Activated CD4-positive, alpha-beta T cell treated with anti-CD3 and anti-CD28 coated beads, Interleukin-2, amount 10 ng/mL, durations not matched to agents 7 days and 5 days (primary cell): ENCODE data around the gene ARFGAP3. TPM values are rescaled to one million over a fixed set of nuclear protein-coding genes. Genes with fewer than 3 reads are reported as not detected.

Source experiments
- CTCF ChIA-PET: fragments of 350-600 bp; sonication (Branson Sonifier 250); formaldehyde crosslinking; loops from one replicate; lab custom pipeline; 2021; ENCODE audit warnings: antibody characterized with exemption; lab: Charles Lee
- POLR2A ChIA-PET: fragments of 350-600 bp; sonication (Branson Sonifier 250); formaldehyde crosslinking; loops from one replicate; lab custom pipeline; 2021; ENCODE audit warnings: antibody characterized with exemption; lab: Charles Lee
- DNase-seq: peaks from one replicate; pipeline ENCODE4 v3.0.0-alpha.2; 2020
- H3K27ac Mint-ChIP-seq: one replicate; pipeline ENCODE4 v1.8.0; 2021; ENCODE audit warnings: mild to moderate bottlenecking, moderate library complexity, mixed read lengths
- H3K27me3 Mint-ChIP-seq: one replicate; pipeline ENCODE4 v1.8.0; 2021; ENCODE audit warnings: mixed read lengths
- H3K36me3 Mint-ChIP-seq: one replicate; pipeline ENCODE4 v1.8.0; 2021; ENCODE audit warnings: low read depth, mixed read lengths
- H3K4me1 Mint-ChIP-seq: one replicate; pipeline ENCODE4 v1.8.0; 2021; ENCODE audit warnings: mixed read lengths
- H3K4me3 Mint-ChIP-seq: one replicate; pipeline ENCODE4 v1.8.0; 2021; ENCODE audit warnings: mild to moderate bottlenecking, moderate library complexity, mixed read lengths
- H3K9me3 Mint-ChIP-seq: one replicate; pipeline ENCODE4 v1.8.0; 2021; ENCODE audit warnings: mixed read lengths
- total RNA-seq, 2 experiments: library from RNA; stranded (reverse); gene quantifications; one replicate each; pipeline ENCODE4 v1.2.3, GENCODE V29; 2021

ARFGAP3 gene
- 10 to 100 TPM; 23.9 to 25.5 TPM for total RNA-seq

DNA sequence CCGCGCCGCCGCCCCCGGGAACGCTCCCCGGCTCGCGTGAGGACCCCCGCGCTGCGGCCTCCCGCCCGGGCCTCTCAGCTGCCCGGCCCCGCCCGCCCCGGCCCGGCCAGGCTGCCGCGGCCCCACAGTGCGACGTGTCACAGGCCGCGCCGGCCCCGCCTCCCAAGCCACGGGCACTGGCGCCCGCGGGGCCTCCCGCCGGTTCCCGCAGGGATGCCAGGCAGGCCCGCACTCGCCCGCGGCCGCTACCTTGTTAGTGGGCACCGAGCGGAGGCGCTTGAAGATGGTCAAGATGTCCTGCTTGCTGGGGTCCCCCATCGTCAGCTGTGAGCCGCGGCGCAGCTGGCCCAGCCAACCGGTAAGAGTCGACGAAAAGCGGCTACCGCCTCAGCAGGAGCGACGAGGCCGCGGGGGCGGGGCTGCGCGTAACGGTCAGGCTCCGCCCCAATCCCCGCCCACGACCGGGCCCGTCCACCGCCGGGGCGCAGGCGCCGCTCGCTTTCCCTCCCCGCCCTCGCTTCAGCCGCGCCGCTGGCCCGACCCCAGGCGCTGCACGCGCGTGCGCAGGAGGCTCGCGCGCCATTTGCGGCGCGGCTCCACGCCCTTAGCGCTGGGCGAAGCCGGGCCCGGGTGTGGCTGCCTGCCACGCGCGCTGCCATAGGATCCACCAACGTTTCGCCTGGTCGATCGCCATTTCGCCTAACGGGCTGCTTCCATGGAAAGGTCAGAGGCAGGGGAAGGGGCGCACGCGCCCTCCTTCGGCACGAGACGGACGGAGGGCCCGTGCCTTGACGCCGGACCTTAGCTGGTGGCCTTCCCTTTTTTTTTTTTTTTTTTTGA lies at the start of gene ARFGAP3:
Gene ARFGAP3 (minus strand): TSS at position 409 of the 840 bp plus-strand sequence. CDS start 91 bp downstream, at position 318.
- peak; percentile 91 for DNase-seq
- Mint-ChIP-seq H3K27me3 (peaks cover 2% of the 10 kb centered on the region), H3K36me3 (peaks cover 2% of the 10 kb centered on the region), H3K4me3 (peak within 1 kb of the TSS; percentile 81), H3K4me1 (peaks cover 10% of the 10 kb centered on the region), H3K27ac (peak within 1 kb of the TSS; percentile 91), H3K9me3 (peaks cover 3% of the 10 kb centered on the region)
- POLR2A ChIA-PET: interaction anchor here (0.6 kb wide), 1 partner anchor 24 kb away, joined by 4 read pairs; no protein-coding TSS in a partner anchor
- CTCF ChIA-PET: interaction anchor here (0.6 to 2.4 kb wide), 5 partner anchors 10 to 289 kb away, joined by 3 to 7 read pairs (median 4); no protein-coding TSS in a partner anchor

DNA sequence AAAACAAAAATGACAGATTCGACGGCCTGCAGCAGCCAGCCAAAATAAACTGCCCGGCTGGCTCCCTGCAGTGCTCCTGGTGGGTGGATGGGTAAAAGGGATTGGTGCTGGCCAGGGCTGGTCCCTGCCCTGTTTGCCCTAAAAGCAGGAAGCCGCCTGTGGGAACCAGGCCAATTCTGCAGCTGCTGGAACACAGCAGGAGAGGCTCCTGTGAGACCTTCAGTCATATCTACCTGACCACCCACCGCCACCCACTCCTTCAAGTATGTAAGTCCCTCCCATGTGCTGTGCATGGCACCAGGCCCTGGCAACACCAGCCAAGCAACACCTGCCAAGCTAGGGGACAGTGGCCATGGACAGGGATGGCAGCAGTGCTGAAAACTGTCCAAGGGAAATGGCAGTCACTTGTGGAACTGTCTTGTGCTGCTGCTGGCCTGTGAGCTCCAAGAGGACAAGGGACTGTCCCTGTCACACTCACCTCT lies 48.7 kb upstream of the ARFGAP3 start:
- POLR2A ChIA-PET: no interaction called here
- no peak overlapping the region for H3K4me3 Mint-ChIP-seq
- no peak for DNase-seq
- H3K36me3 Mint-ChIP-seq: no peaks in the 10 kb centered on the region
- H3K27me3 Mint-ChIP-seq: no peaks in the 10 kb centered on the region
- H3K9me3 Mint-ChIP-seq: no peaks in the 10 kb centered on the region
- H3K27ac Mint-ChIP-seq: no peak overlapping the region
- H3K4me1 Mint-ChIP-seq: no peaks in the 10 kb centered on the region
- CTCF ChIA-PET: interaction anchor here (0.7 to 1.8 kb wide), 3 partner anchors 13 to 224 kb away, joined by 3 to 5 read pairs (median 4); no protein-coding TSS in a partner anchor

DNA sequence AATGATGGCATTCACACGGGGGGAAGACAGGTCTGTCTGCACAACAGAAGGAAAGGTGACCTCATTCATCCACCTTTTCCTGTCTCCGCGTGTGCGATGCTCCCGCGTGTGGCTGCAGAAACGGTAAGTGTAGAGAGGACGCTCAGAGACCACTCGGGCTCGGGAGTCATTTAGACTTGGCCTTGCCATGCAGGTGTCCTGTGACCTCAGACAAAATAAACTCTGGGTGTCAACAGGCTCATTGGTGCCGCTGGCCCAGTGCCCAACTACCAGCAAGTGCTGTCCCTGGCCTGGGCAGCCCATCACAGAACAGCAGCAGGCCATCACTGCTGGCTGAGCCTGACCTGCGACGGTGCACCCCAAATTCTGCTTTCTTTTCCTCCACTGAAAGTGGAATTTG lies 48.1 kb upstream of the ARFGAP3 start:
- Mint-ChIP-seq H3K27ac (no peak overlapping the region), H3K4me3 (no peak overlapping the region), H3K4me1 (no peaks in the 10 kb centered on the region), H3K27me3 (no peaks in the 10 kb centered on the region), H3K9me3 (no peaks in the 10 kb centered on the region), H3K36me3 (no peaks in the 10 kb centered on the region)
- ChIA-PET CTCF (interaction anchor here (1.1 to 2.3 kb wide), 3 partner anchors 10 to 13 kb away, joined by 4 to 5 read pairs (median 4); no protein-coding TSS in a partner anchor), POLR2A (no interaction called here)
- DNase-seq: no peak

DNA sequence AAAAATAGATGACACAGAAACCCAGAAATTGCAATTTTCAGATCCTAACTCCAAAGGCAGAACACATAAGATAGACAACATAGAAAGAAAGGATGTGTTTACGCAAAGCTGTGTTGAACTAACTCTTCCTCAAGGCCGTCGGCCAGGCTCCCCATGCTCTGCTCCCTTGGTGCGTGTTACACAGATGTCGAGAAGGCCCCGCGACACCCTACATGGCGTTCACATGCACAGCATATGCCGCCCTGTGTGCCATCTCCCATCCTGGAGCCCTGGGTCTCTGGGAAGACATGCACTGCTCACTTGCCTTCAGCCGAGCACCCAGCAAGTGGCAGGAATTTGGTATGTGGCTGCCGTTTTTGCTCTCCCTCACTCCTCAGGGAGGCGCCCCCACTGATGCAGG lies 47.0 kb upstream of the ARFGAP3 start:
- CTCF ChIA-PET: interaction anchor here (1.0 to 2.3 kb wide), 3 partner anchors 9 to 31 kb away, joined by 3 to 5 read pairs (median 4); no protein-coding TSS in a partner anchor
- POLR2A ChIA-PET: no interaction called here

GRCh38 chr22:42902875-42903510 lies 45.9 kb upstream of the ARFGAP3 start:
- Mint-ChIP-seq H3K4me3 (no peak overlapping the region), H3K4me1 (no peaks in the 10 kb centered on the region), H3K9me3 (no peaks in the 10 kb centered on the region), H3K27me3 (no peaks in the 10 kb centered on the region), H3K36me3 (no peaks in the 10 kb centered on the region), H3K27ac (no peak overlapping the region)
- no peak for DNase-seq
- ChIA-PET CTCF (interaction anchor here (2.3 kb wide), 1 partner anchor 8 kb away, joined by 4 read pairs; no protein-coding TSS in a partner anchor), POLR2A (no interaction called here)

More for the DNA sequence above, 47.0 kb upstream of the ARFGAP3 start:
- Mint-ChIP-seq H3K4me3 (no peak overlapping the region), H3K36me3 (no peaks in the 10 kb centered on the region), H3K27ac (no peak overlapping the region), H3K27me3 (no peaks in the 10 kb centered on the region), H3K9me3 (no peaks in the 10 kb centered on the region), H3K4me1 (no peaks in the 10 kb centered on the region)
- no peak for DNase-seq

GRCh38 chr22:42901790-42902508 lies 44.9 kb upstream of the ARFGAP3 start:
- no peak overlapping the region for H3K27ac Mint-ChIP-seq
- no peak overlapping the region for H3K4me3 Mint-ChIP-seq
- H3K36me3 Mint-ChIP-seq: no peaks in the 10 kb centered on the region
- POLR2A ChIA-PET: interaction anchor here (0.5 kb wide), 1 partner anchor 1231 kb away, joined by 4 read pairs; no protein-coding TSS in a partner anchor
- no peak for DNase-seq
- H3K9me3 Mint-ChIP-seq: no peaks in the 10 kb centered on the region
- H3K27me3 Mint-ChIP-seq: no peaks in the 10 kb centered on the region
- CTCF ChIA-PET: no interaction called here
- peaks cover 6% of the 10 kb centered on the region for H3K4me1 Mint-ChIP-seq

GRCh38 chr22:42897960-42898359 lies 40.9 kb upstream of the ARFGAP3 start:
- Mint-ChIP-seq H3K27ac (no peak overlapping the region), H3K27me3 (no peaks in the 10 kb centered on the region), H3K36me3 (no peaks in the 10 kb centered on the region), H3K9me3 (no peaks in the 10 kb centered on the region), H3K4me3 (no peak overlapping the region), H3K4me1 (peaks cover 41% of the 10 kb centered on the region)
- DNase-seq: no peak
- ChIA-PET CTCF (interaction anchor here (1.2 kb wide), 1 partner anchor 20 kb away, joined by 3 read pairs; no protein-coding TSS in a partner anchor), POLR2A (no interaction called here)

GRCh38 chr22:42895541-42895981 lies 38.5 kb upstream of the ARFGAP3 start:
- peaks cover 2% of the 10 kb centered on the region for H3K36me3 Mint-ChIP-seq
- no peak overlapping the region for H3K4me3 Mint-ChIP-seq
- DNase-seq: no peak
- ChIA-PET CTCF (interaction anchor here (1.2 kb wide), 2 partner anchors 9 to 49 kb away, joined by 3 to 4 read pairs; no protein-coding TSS in a partner anchor), POLR2A (no interaction called here)
- H3K9me3 Mint-ChIP-seq: no peaks in the 10 kb centered on the region
- peaks cover 58% of the 10 kb centered on the region for H3K4me1 Mint-ChIP-seq
- no peaks in the 10 kb centered on the region for H3K27me3 Mint-ChIP-seq
- peak overlapping the region; percentile 84 for H3K27ac Mint-ChIP-seq

DNA sequence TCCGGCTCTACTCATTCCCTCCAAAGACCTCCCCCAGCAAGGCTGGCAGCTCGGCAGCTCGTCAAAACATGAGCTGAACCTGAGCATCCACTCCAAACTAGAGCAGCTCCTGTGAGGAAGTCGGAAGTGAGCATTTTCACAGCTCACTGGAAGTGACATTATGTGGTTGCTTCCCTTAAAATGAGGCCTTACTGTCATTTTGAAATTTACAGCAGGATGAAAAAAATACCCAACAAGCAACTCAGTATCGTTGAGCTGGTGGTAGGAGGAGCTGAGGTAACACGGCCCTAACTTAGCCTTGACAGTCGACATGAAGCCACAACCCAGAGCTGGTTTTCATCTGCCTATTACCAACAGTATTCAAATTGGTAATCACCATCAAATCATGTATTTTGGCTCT lies 38.0 kb upstream of the ARFGAP3 start:
- ChIA-PET POLR2A (no interaction called here), CTCF (interaction anchor here (1.2 kb wide), 1 partner anchor 9 kb away, joined by 4 read pairs; no protein-coding TSS in a partner anchor)
- peak overlapping the region; percentile 10 for H3K4me3 Mint-ChIP-seq
- peak overlapping the region; percentile 84 for H3K27ac Mint-ChIP-seq
- H3K27me3 Mint-ChIP-seq: no peaks in the 10 kb centered on the region
- peaks cover 61% of the 10 kb centered on the region for H3K4me1 Mint-ChIP-seq
- peaks cover 2% of the 10 kb centered on the region for H3K36me3 Mint-ChIP-seq
- peak; percentile 40 for DNase-seq
- no peaks in the 10 kb centered on the region for H3K9me3 Mint-ChIP-seq

DNA sequence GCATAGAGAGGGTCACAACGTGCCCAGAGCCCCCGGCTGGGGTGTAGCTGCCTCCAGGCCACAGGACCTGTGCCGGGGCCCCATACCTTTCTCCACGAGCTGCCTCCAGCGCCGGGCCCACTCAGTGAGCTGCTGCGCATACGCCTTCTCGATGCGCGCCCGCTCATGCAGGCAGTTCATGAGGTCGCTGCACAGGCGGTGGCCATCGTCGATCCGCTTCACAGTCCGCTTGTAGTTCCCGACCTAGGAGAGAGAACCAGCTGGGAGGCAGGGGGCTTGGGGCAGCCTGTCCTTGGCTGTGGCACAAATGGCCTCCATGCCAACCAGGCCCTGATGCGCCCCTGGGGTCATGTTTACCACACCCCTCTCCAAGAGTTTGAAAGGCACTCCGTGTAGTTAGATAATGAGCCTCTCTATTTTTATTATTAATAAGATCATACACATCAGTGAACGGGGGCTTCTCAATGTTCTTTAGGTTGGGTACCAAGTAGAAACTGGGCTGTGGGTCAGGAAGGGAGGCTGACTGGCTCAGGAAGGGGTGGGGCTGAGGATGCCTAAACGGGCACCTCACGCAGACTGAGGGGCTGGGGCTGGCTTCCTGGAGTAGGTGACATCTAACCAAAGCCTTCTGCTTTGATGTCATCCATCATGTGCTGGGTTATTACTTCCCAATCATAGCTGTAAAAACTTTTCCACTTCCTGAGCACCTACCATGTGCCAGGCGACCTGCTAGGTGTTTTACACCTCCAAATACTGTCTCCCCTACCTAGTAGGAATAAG lies 36.5 kb upstream of the ARFGAP3 start:
- H3K4me1 Mint-ChIP-seq: peaks cover 76% of the 10 kb centered on the region

DNA sequence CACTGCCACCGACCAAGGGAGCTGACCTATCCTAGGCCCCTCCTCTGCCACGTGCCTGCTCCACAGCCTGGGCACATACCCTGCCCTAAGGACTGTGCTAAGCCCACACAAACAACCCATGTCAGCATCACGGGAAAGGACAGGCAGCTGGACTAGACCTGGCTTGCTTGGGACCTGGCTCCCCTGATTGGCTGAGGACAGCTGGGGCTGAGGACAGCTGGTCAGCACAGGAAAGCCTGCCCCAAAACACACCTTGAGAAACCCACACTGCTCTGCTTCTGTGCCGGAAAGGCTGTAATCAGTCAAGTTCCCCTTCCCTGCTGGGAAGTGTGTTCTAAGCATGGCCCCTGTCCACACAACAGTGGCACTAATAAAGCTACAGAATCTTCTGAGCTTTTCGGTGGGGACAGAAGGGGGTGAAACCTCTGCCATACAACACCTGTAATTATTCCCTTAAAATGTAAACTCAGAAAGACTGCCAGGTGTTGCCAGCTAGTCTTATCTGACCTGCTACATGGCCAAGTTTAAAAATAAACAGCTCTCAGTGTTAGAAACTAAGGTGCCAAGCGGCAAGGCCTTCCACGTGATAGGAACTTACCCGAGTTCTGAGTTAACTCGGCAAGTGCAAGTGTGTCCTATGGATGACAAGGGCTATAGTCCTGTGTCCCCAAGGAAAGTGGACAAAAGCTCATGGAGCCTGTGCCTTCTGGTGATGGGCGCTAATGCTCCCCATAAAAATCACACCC lies 35.7 kb upstream of the ARFGAP3 start:
- Mint-ChIP-seq H3K9me3 (no peaks in the 10 kb centered on the region), H3K36me3 (peaks cover 11% of the 10 kb centered on the region), H3K4me1 (peaks cover 84% of the 10 kb centered on the region), H3K27me3 (no peaks in the 10 kb centered on the region), H3K4me3 (no peak overlapping the region), H3K27ac (peak overlapping the region; percentile 34)
- no peak for DNase-seq
- POLR2A ChIA-PET: no interaction called here
- CTCF ChIA-PET: interaction anchor here (1.6 kb wide), 1 partner anchor 12 kb away, joined by 5 read pairs; no protein-coding TSS in a partner anchor

More for the DNA sequence above, 36.5 kb upstream of the ARFGAP3 start:
- Mint-ChIP-seq H3K27me3 (no peaks in the 10 kb centered on the region), H3K9me3 (no peaks in the 10 kb centered on the region), H3K4me3 (no peak overlapping the region), H3K27ac (peak overlapping the region; percentile 83), H3K36me3 (peaks cover 6% of the 10 kb centered on the region)
- CTCF ChIA-PET: interaction anchor here (1.6 kb wide), 1 partner anchor 12 kb away, joined by 5 read pairs; no protein-coding TSS in a partner anchor
- POLR2A ChIA-PET: interaction anchor here (0.7 kb wide), 1 partner anchor 122 kb away, joined by 3 read pairs; no protein-coding TSS in a partner anchor
- DNase-seq: peak; percentile 45
